ENCODE data around the gene DTX2. TPM values are rescaled to one million over a fixed set of nuclear protein-coding genes. Genes with fewer than 3 reads are reported as not detected.
"Not testable (repeated sequence)": the region's sequence is repeated elsewhere in the genome, so short reads cannot be mapped to it uniquely, and the experiment has no call there.

The DTX2 gene
- polyA plus RNA-seq, 4 donors: 16.0 to 41.2 (median 30.9) TPM

GRCh38 chr7:76515999-76516443, 54.5 kb downstream of the DTX2 start:
- Histone ChIP-seq H3K36me3 (ENCODE audit: control insufficient read depth in 3 of 3, insufficient read depth in 2 of 3, low read depth in 1 of 3, low read length in 3 of 3) (no peaks in the 10 kb centered on the region), H3K27ac (ENCODE audit: low read depth in 1 of 3, low read length in 2 of 3) (no peak overlapping the region), H3K9me3 (ENCODE audit: control insufficient read depth in 2 of 2, insufficient read depth in 1 of 2, low read depth in 1 of 2, low read length in 1 of 2) (no peaks in the 10 kb centered on the region), H3K27me3 (ENCODE audit: control insufficient read depth in 3 of 3, insufficient read depth in 3 of 3, low read length in 3 of 3) (no peaks in the 10 kb centered on the region), H3K4me1 (ENCODE audit: control insufficient read depth in 3 of 3, insufficient read depth in 2 of 3, low read depth in 1 of 3, low read length in 2 of 3) (peaks cover 0 to 5% (median 0%) of the 10 kb centered on the region in 3 donors), H3K4me3 (ENCODE audit: low read depth in 1 of 3, low read length in 3 of 3) (no peak overlapping the region)
- WGBS, 3 donors: 0 to 23% (median 10%) methylated on average over 13 to 32 of the region's 32 CpGs
- FAIRE-seq: no peak
- DNase-seq: peak in 1 of 2 donors; percentile 44

DNA sequence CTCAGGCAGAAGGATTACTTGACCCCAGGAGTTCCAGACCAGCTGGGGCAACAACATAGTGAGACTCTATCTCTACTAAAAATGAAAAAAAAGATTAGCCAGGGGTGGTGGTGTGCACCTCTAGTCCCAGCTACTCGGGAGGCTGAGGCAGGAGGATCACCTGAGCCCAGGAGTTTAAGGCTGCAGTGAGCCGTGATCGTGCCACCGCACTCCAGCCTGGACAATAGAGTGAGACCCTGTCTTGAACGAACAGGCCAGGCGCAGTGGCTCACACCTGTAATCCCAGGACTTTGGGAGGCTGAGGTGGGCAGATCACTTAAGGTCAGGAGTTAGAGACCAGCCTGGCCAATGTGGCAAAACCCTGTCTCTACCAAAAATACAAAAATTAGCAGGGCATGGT, 55.4 kb downstream of the DTX2 start:
- 83 to 96% (median 95%) methylated on average over 2 to 6 of the region's 6 CpGs for WGBS, 3 donors
- DNase-seq; FAIRE-seq; H3K9me3 ChIP-seq (ENCODE audit: control insufficient read depth in 2 of 2, insufficient read depth in 1 of 2, low read depth in 1 of 2, low read length in 1 of 2); H3K27me3 ChIP-seq (ENCODE audit: control insufficient read depth in 3 of 3, insufficient read depth in 3 of 3, low read length in 3 of 3); H3K4me1 ChIP-seq (ENCODE audit: control insufficient read depth in 3 of 3, insufficient read depth in 2 of 3, low read depth in 1 of 3, low read length in 2 of 3); H3K4me3 ChIP-seq (ENCODE audit: low read depth in 1 of 3, low read length in 3 of 3); H3K36me3 ChIP-seq (ENCODE audit: control insufficient read depth in 3 of 3, insufficient read depth in 2 of 3, low read depth in 1 of 3, low read length in 3 of 3); H3K27ac ChIP-seq (ENCODE audit: low read depth in 1 of 3, low read length in 2 of 3): not testable (repeated sequence)

GRCh38 chr7:76526183-76526582, 64.7 kb downstream of the DTX2 start:
- H3K9me3 ChIP-seq (ENCODE audit: control insufficient read depth in 2 of 2, insufficient read depth in 1 of 2, low read depth in 1 of 2, low read length in 1 of 2); FAIRE-seq; DNase-seq; H3K4me1 ChIP-seq (ENCODE audit: control insufficient read depth in 3 of 3, insufficient read depth in 2 of 3, low read depth in 1 of 3, low read length in 2 of 3); H3K36me3 ChIP-seq (ENCODE audit: control insufficient read depth in 3 of 3, insufficient read depth in 2 of 3, low read depth in 1 of 3, low read length in 3 of 3); H3K27me3 ChIP-seq (ENCODE audit: control insufficient read depth in 3 of 3, insufficient read depth in 3 of 3, low read length in 3 of 3); H3K4me3 ChIP-seq (ENCODE audit: low read depth in 1 of 3, low read length in 3 of 3); H3K27ac ChIP-seq (ENCODE audit: low read depth in 1 of 3, low read length in 2 of 3): not testable (repeated sequence)
- WGBS, 3 donors: 86 to 92% (median 90%) methylated on average over 2 of the region's 4 CpGs

DNA sequence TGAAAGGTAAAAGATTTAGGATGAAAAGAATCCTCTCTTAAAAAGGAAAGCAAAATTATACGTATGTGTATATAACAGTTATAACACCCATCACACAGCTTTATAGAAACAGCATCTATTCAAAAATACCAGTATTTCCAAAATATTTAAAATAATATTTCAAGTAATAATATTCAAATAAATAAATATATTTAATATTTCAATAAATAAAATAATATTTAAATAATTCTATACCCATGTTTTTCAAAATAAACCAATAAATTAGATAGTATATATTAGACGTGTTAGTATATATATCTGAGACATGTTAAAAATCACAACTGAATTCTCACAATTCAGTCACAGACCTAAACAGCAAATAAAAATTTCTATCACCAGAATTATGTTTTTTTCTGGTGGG, 70.1 kb downstream of the DTX2 start:
- H3K36me3 ChIP-seq (ENCODE audit: control insufficient read depth in 3 of 3, insufficient read depth in 2 of 3, low read depth in 1 of 3, low read length in 3 of 3); H3K27ac ChIP-seq (ENCODE audit: low read depth in 1 of 3, low read length in 2 of 3); H3K4me3 ChIP-seq (ENCODE audit: low read depth in 1 of 3, low read length in 3 of 3); FAIRE-seq; H3K9me3 ChIP-seq (ENCODE audit: control insufficient read depth in 2 of 2, insufficient read depth in 1 of 2, low read depth in 1 of 2, low read length in 1 of 2); DNase-seq; H3K4me1 ChIP-seq (ENCODE audit: control insufficient read depth in 3 of 3, insufficient read depth in 2 of 3, low read depth in 1 of 3, low read length in 2 of 3); H3K27me3 ChIP-seq (ENCODE audit: control insufficient read depth in 3 of 3, insufficient read depth in 3 of 3, low read length in 3 of 3): not testable (repeated sequence)
- WGBS, 3 donors: 79 to 90% (median 87%) methylated on average over 2 of the region's 2 CpGs

GRCh38 chr7:76543197-76543596, 81.7 kb downstream of the DTX2 start, which contains the start of gene SPDYE16:
SPDYE16 (minus strand) TSS chr7:76543297; CDS start chr7:76541459, 1,838 bp downstream.
- not testable (repeated sequence) for H3K27me3 ChIP-seq (ENCODE audit: control insufficient read depth in 3 of 3, insufficient read depth in 3 of 3, low read length in 3 of 3); H3K4me3 ChIP-seq (ENCODE audit: low read depth in 1 of 3, low read length in 3 of 3); DNase-seq; FAIRE-seq; H3K27ac ChIP-seq (ENCODE audit: low read depth in 1 of 3, low read length in 2 of 3); H3K36me3 ChIP-seq (ENCODE audit: control insufficient read depth in 3 of 3, insufficient read depth in 2 of 3, low read depth in 1 of 3, low read length in 3 of 3); H3K9me3 ChIP-seq (ENCODE audit: control insufficient read depth in 2 of 2, insufficient read depth in 1 of 2, low read depth in 1 of 2, low read length in 1 of 2); H3K4me1 ChIP-seq (ENCODE audit: control insufficient read depth in 3 of 3, insufficient read depth in 2 of 3, low read depth in 1 of 3, low read length in 2 of 3)
- WGBS, 3 donors: no CpG with 5 or more reads among the region's 8 CpGs

DNA sequence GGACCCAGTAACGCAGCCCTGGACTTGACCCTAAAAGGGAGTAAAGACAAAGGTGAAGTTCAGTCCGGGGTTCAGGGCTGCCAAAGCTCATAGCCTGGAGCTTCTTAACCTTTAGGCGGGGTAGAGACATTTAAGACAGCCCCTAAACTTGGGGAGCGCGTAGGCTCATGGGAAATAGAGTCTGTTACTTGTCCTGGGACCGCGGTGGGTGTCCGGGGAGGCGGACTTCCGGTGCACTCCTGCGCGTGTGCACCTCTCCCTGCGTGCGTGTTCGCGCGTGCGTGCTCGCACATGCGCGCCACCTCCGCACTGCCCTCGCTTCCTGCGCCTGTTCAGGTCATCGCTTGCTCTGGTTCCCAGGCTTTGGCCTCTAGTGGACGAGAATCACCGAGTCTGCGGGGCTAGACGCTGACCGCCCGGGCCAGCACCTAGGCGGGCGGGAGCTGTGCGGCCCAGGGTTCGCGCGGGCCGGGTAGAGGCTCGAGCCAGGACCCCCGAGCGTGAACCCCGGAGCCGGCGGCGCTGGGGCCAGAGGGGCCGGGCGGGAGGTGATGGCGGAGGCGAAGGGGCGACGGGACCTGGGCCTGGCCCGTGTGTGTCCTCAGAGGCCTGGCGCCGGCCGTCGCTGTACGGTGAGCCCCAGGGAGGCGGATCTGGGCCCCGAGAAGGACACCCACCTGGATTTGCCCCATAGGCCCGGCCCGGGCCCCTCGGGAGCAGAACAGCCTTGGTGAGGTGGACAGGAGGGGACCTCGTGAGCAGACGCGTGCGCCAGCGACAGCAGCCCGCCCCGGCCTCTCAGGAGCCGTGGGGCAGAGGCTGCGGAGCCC, 87.7 kb downstream of the DTX2 start:
- not testable (repeated sequence) for H3K27me3 ChIP-seq (ENCODE audit: control insufficient read depth in 3 of 3, insufficient read depth in 3 of 3, low read length in 3 of 3); H3K36me3 ChIP-seq (ENCODE audit: control insufficient read depth in 3 of 3, insufficient read depth in 2 of 3, low read depth in 1 of 3, low read length in 3 of 3); FAIRE-seq; H3K4me1 ChIP-seq (ENCODE audit: control insufficient read depth in 3 of 3, insufficient read depth in 2 of 3, low read depth in 1 of 3, low read length in 2 of 3); H3K9me3 ChIP-seq (ENCODE audit: control insufficient read depth in 2 of 2, insufficient read depth in 1 of 2, low read depth in 1 of 2, low read length in 1 of 2)
- peak; percentile 91 for DNase-seq
- WGBS, 3 donors: 0 to 1% (median 0%) methylated on average over 56 to 71 of the region's 71 CpGs
- H3K4me3 ChIP-seq (ENCODE audit: low read depth in 1 of 3, low read length in 3 of 3): peak overlapping the region; percentile 68 to 90 (median 83)
- H3K27ac ChIP-seq (ENCODE audit: low read depth in 1 of 3, low read length in 2 of 3): peak overlapping the region; percentile 58 to 81 (median 77)

- H3K27me3 ChIP-seq (ENCODE audit: control insufficient read depth in 3 of 3, insufficient read depth in 3 of 3, low read length in 3 of 3); H3K4me1 ChIP-seq (ENCODE audit: control insufficient read depth in 3 of 3, insufficient read depth in 2 of 3, low read depth in 1 of 3, low read length in 2 of 3); FAIRE-seq; H3K36me3 ChIP-seq (ENCODE audit: control insufficient read depth in 3 of 3, insufficient read depth in 2 of 3, low read depth in 1 of 3, low read length in 3 of 3); H3K9me3 ChIP-seq (ENCODE audit: control insufficient read depth in 2 of 2, insufficient read depth in 1 of 2, low read depth in 1 of 2, low read length in 1 of 2): not testable (repeated sequence)
- peak in 1 of 2 donors; percentile 5 for DNase-seq
- H3K27ac ChIP-seq (ENCODE audit: low read depth in 1 of 3, low read length in 2 of 3): peak overlapping the region in 2 of 3 donors; percentile 77 to 81
- WGBS, 3 donors: 0 to 1% (median 1%) methylated on average over 17 to 19 of the region's 19 CpGs
- H3K4me3 ChIP-seq (ENCODE audit: low read depth in 1 of 3, low read length in 3 of 3): peak overlapping the region; percentile 68 to 90 (median 83)
Measured at GRCh38 chr7:76549855-76550248, 88.3 kb downstream of the DTX2 start.

DNA sequence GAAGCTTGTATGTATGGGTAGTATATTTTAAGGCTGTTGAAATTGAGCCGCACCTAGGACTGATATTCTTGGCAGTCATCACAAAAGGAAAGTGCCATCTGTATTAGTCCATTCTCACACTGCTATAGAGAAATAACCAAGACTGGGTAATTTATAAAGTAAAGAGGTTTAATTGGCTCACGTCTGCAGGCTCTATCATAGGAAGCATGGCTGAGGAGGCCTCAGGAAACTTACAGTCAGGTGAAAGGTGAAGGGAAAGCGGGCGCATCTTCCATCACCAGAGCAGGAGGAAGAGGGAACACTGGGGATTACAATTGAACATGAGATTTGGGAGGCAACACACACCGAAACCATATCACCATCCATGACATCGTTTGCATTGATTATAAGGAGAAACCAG, 90.5 kb downstream of the DTX2 start:
- H3K4me3 ChIP-seq (ENCODE audit: low read depth in 1 of 3, low read length in 3 of 3); H3K9me3 ChIP-seq (ENCODE audit: control insufficient read depth in 2 of 2, insufficient read depth in 1 of 2, low read depth in 1 of 2, low read length in 1 of 2); DNase-seq; FAIRE-seq; H3K4me1 ChIP-seq (ENCODE audit: control insufficient read depth in 3 of 3, insufficient read depth in 2 of 3, low read depth in 1 of 3, low read length in 2 of 3); H3K27me3 ChIP-seq (ENCODE audit: control insufficient read depth in 3 of 3, insufficient read depth in 3 of 3, low read length in 3 of 3); H3K27ac ChIP-seq (ENCODE audit: low read depth in 1 of 3, low read length in 2 of 3); H3K36me3 ChIP-seq (ENCODE audit: control insufficient read depth in 3 of 3, insufficient read depth in 2 of 3, low read depth in 1 of 3, low read length in 3 of 3): not testable (repeated sequence)
- WGBS, 3 donors: 82 to 90% (median 87%) methylated on average over 4 to 6 of the region's 6 CpGs
